K562 (cell line): ENCODE data around the gene MERTK. TPM values are rescaled to one million over a fixed set of nuclear protein-coding genes. Genes with fewer than 3 reads are reported as not detected.

Source experiments
- CTBP1 ChIP-seq: fragments of 450-650 bp; IDR thresholded peaks from 2 replicates; pipeline ENCODE4 v1.6.1; 2016; ENCODE audit warnings: borderline replicate concordance
- ILF3 ChIP-seq: fragments of 450-650 bp; IDR thresholded peaks from 2 replicates; pipeline ENCODE4 v1.6.1; 2018; ENCODE audit warnings: antibody characterized with exemption, mild to moderate bottlenecking, moderate library complexity, borderline replicate concordance
- KDM2B ChIP-seq: fragments of 250-450 bp; sonication (Bioruptor Pico); IDR thresholded peaks from 2 replicates; pipeline ENCODE4 v1.8.0; 2021; ENCODE audit warnings: mild to moderate bottlenecking, moderate library complexity
- KDM5B ChIP-seq: fragments of 200-600 bp; sonication (generic); IDR thresholded peaks from 2 replicates; pipeline ENCODE4 v1.6.1; 2012; ENCODE audit warnings: low read depth, mild to moderate bottlenecking, moderate library complexity, low read length, control low read depth, inconsistent platforms; ENCODE audit not compliant: insufficient replicate concordance
- KLF10 ChIP-seq: fragments of 250-450 bp; sonication (Bioruptor Pico); IDR thresholded peaks from 2 replicates; pipeline ENCODE4 v1.6.1; 2021; ENCODE audit warnings: matching md5 sums
- MAFF ChIP-seq: IDR thresholded peaks from 2 replicates; pipeline ENCODE4 v1.6.1; 2012; ENCODE audit warnings: low read length, improper control_type of control experiment
- MED1 ChIP-seq: sonication (generic); formaldehyde crosslinking; IDR thresholded peaks from 2 replicates; pipeline ENCODE4 v1.8.1; 2023; ENCODE audit warnings: missing genetic modification reagents, borderline replicate concordance
- MEIS2 ChIP-seq: fragments of 450-650 bp; IDR thresholded peaks from 2 replicates; pipeline ENCODE4 v1.6.1; 2014; ENCODE audit warnings: mild to moderate bottlenecking; ENCODE audit not compliant: partially characterized antibody
- MYNN ChIP-seq, 2 experiments: sonication (generic); formaldehyde crosslinking in 1 of 2; IDR thresholded peaks; 2 replicates each; pipeline versions ENCODE4 v1.5.0 to v1.6.1; 2016 to 2020; ENCODE audit warnings: antibody characterized with exemption in 1 of 2, missing genetic modification reagents in 1 of 2
- NR2C2 ChIP-seq, 2 experiments: fragments of 200-800 bp in 1 of 2; sonication (Bioruptor generic) in 1 of 2; sonication (generic) in 1 of 2; formaldehyde crosslinking in 1 of 2; IDR thresholded peaks; 2 replicates each; pipeline versions ENCODE4 v1.6.1 to v1.8.0; 2016 to 2022; ENCODE audit warnings: mild to moderate bottlenecking in 1 of 2, missing compliant biosample characterization in 1 of 2, missing genetic modification characterization in 1 of 2, missing genetic modification reagents in 1 of 2
- PHB ChIP-seq: fragments of 250-450 bp; sonication (Bioruptor Pico); IDR thresholded peaks from 2 replicates; pipeline ENCODE4 v1.5.0; 2021
- PKNOX1 ChIP-seq: fragments of 450-650 bp; IDR thresholded peaks from 2 replicates; pipeline ENCODE4 v1.6.1; 2016
- POLR2A ChIP-seq: fragments of 450-650 bp; conservative IDR thresholded peaks from 2 replicates; pipeline ENCODE4 v1.6.1; 2016
- POLR2G ChIP-seq: fragments of 200-400 bp; formaldehyde crosslinking; IDR thresholded peaks from 2 replicates; pipeline ENCODE4 v1.6.1; 2017; ENCODE audit warnings: low read depth, mild to moderate bottlenecking, antibody characterized with exemption, low read length, moderate library complexity
- POU5F1 ChIP-seq: fragments of 150-350 bp; IDR thresholded peaks from 2 replicates; pipeline ENCODE4 v1.6.1; 2014; ENCODE audit warnings: borderline replicate concordance, low read length, low read depth, mild to moderate bottlenecking; ENCODE audit not compliant: partially characterized antibody
- SPI1 ChIP-seq: IDR thresholded peaks from 2 replicates; pipeline ENCODE4 v1.6.1; 2011; ENCODE audit warnings: low read depth, low read length, control low read depth, borderline replicate concordance
- SRSF7 ChIP-seq: fragments of 200-400 bp; formaldehyde crosslinking; optimal IDR thresholded peaks from 2 replicates; pipeline ENCODE3; 2017; ENCODE audit warnings: mild to moderate bottlenecking, low read depth, low read length
- SUPT5H ChIP-seq: fragments of 450-650 bp; IDR thresholded peaks from 2 replicates; pipeline ENCODE4 v1.6.1; 2016
- TCF3 ChIP-seq: sonication (generic); formaldehyde crosslinking; IDR thresholded peaks from 2 replicates; pipeline ENCODE4 v1.4.0; 2020; ENCODE audit warnings: mild to moderate bottlenecking, missing genetic modification reagents
- TCF7 ChIP-seq: sonication (generic); IDR thresholded peaks from 2 replicates; pipeline ENCODE4 v1.6.1; 2016; ENCODE audit warnings: antibody characterized with exemption, borderline replicate concordance
- ZFP1 ChIP-seq: fragments of 450-650 bp; formaldehyde crosslinking; IDR thresholded peaks from 2 replicates; pipeline ENCODE4 v1.4.0; 2020; ENCODE audit warnings: mild to moderate bottlenecking, mixed read lengths
- ZHX1 ChIP-seq: fragments of 150-350 bp; conservative IDR thresholded peaks from 2 replicates; pipeline ENCODE4 v1.6.1; 2014; ENCODE audit warnings: low read length
- ZNF121 ChIP-seq: sonication (generic); formaldehyde crosslinking; conservative IDR thresholded peaks from 2 replicates; pipeline ENCODE4 v1.8.0; 2022; ENCODE audit warnings: missing genetic modification reagents
- ZNF174 ChIP-seq: fragments of 250-450 bp; sonication (Bioruptor Pico); IDR thresholded peaks from 2 replicates; pipeline ENCODE4 v1.4.0; 2020; ENCODE audit warnings: mild to moderate bottlenecking
- ZNF277 ChIP-seq: fragments of 250-450 bp; sonication (Bioruptor Pico); IDR thresholded peaks from 2 replicates; pipeline ENCODE4 v1.8.0; 2022; ENCODE audit warnings: inconsistent platforms, mild to moderate bottlenecking, moderate library complexity, borderline replicate concordance
- ZNF384 ChIP-seq: IDR thresholded peaks from 2 replicates; pipeline ENCODE4 v1.6.1; 2012; ENCODE audit warnings: low read depth, low read length, improper control_type of control experiment
- polyA plus RNA-seq, 8 experiments: library from polyadenylated mRNA; depleted of rRNA in 4 of 8; stranded (reverse) in 5 of 8; unstranded in 3 of 8; fragments of >200 nt; fragmentation: Nextera tagmentation in 2 of 8; fragmentation: Illumina TruSeq in 1 of 8; extraction: Ambion mirVana in 2 of 8; extraction: Trizol in 1 of 8; gene quantifications; 2 replicates each; pipeline versions ENCODE4 v1.2.1 to v1.2.3, GENCODE V29; 2011 to 2014; ENCODE audit warnings: inconsistent platforms in 1 of 8, missing spikeins in 1 of 8
- total RNA-seq, 7 experiments: library from RNA; depleted of rRNA in 6 of 7; stranded (reverse); fragments of >200 nt in 6 of 7; fragmentation: Illumina TruSeq in 2 of 7; extraction: Trizol in 2 of 7; gene quantifications; 2 replicates each; pipeline versions ENCODE4 v1.2.1 to v1.2.3, GENCODE V29; 2011 to 2021; ENCODE audit warnings: low replicate concordance in 1 of 7

The MERTK gene
- total and polyA plus RNA-seq, 9 of the 15 experiments (the other 6 are each of a cell fraction or from before 2014, with no cell fraction given): 0.23 to 1.6 (median 0.74) TPM

- TF ChIP-seq NR2C2 (CRISPR knock-in tag; IDR thresholded peaks at IDR 0.05) (no peak), NR2C2 (tag; IDR thresholded peaks at IDR 0.05) (no peak), MED1 (CRISPR knock-in tag) (no peak), TCF7 (no peak), SPI1 (peak; percentile 23; the same call in 1 of the 2 replicates), KDM5B (no peak), SRSF7 (no peak), ZNF277 (CRISPR knock-in tag) (no peak), ZNF121 (CRISPR knock-in tag) (peak; percentile 46), POLR2G (no peak), KDM2B (no peak), MEIS2 (no peak), ILF3 (no peak), ZNF174 (CRISPR knock-in tag) (no peak), CTBP1 (no peak), POLR2A (no peak), KLF10 (CRISPR knock-in tag) (no peak), MYNN (IDR thresholded peaks at IDR 0.05) (no peak), MYNN (CRISPR knock-in tag; IDR thresholded peaks at IDR 0.05) (no peak), ZFP1 (CRISPR knock-in tag) (no peak), PKNOX1 (no peak), TCF3 (CRISPR knock-in tag) (peak; percentile 68), MAFF (no peak), PHB (CRISPR knock-in tag) (no peak), POU5F1 (no peak), SUPT5H (no peak), ZHX1 (no peak), ZNF384 (peak; percentile 40; the same call in 1 of the 2 replicates)
Observed at GRCh38 chr2:111904726-111905474, 6.5 kb downstream of the MERTK start (continued).
